Activated CD8-positive, alpha-beta T cell treated with anti-CD3 and anti-CD28 coated beads for 36 hours (primary cell): ENCODE measurements around the gene WIF1. TPM values are rescaled to one million over a fixed set of nuclear protein-coding genes. Genes with fewer than 3 reads are reported as not detected.

ENCODE experiments used
- ATAC-seq: fragments of 200-7000 bp; cut with Tn5 transposase; one replicate; pipeline ENCODE4 v1.10.0; 2021; ENCODE audit warnings: mild to moderate bottlenecking, moderate library complexity
- CTCF ChIA-PET: fragments of 350-600 bp; sonication (Branson Sonifier 250); formaldehyde crosslinking; loops from one replicate; lab custom pipeline; 2021; ENCODE audit warnings: antibody characterized with exemption; lab: Charles Lee
- POLR2A ChIA-PET: fragments of 350-600 bp; sonication (Branson Sonifier 250); formaldehyde crosslinking; loops from one replicate; lab custom pipeline; 2021; ENCODE audit warnings: antibody characterized with exemption; lab: Charles Lee
- DNase-seq: peaks from one replicate; pipeline ENCODE4 v3.0.0-alpha.2; 2020
- H3K27ac Mint-ChIP-seq: one replicate; pipeline ENCODE4 v1.8.0; 2021; ENCODE audit warnings: mild to moderate bottlenecking, mixed read lengths
- H3K27me3 Mint-ChIP-seq: one replicate; pipeline ENCODE4 v1.8.0; 2021; ENCODE audit warnings: mixed read lengths
- H3K36me3 Mint-ChIP-seq: one replicate; pipeline ENCODE4 v1.8.0; 2021; ENCODE audit warnings: low read depth, mixed read lengths
- H3K4me1 Mint-ChIP-seq: one replicate; pipeline ENCODE4 v1.8.0; 2021; ENCODE audit warnings: low read depth, mixed read lengths
- H3K4me3 Mint-ChIP-seq: one replicate; pipeline ENCODE4 v1.8.0; 2021; ENCODE audit warnings: mild to moderate bottlenecking, moderate library complexity, mixed read lengths
- H3K9me3 Mint-ChIP-seq: one replicate; pipeline ENCODE4 v1.8.0; 2021; ENCODE audit warnings: mixed read lengths
- CTCF ChIP-seq: fragments of 200-600 bp; IDR thresholded peaks from one replicate; pipeline ENCODE4 v1.8.0; 2022; ENCODE audit warnings: antibody characterized with exemption, mild to moderate bottlenecking
- intact Hi-C: fragments of 100-400 bp; cut with micrococcal nuclease; formaldehyde crosslinking; loops from one replicate; pipeline ENCODE4 v1.10.0; 2022
- total RNA-seq, 2 experiments: library from RNA; stranded (reverse); gene quantifications; one replicate each; pipeline ENCODE4 v1.2.3, GENCODE V29; 2021

Gene WIF1
- total RNA-seq, 2 experiments from 2014 or later = not detected

DNA sequence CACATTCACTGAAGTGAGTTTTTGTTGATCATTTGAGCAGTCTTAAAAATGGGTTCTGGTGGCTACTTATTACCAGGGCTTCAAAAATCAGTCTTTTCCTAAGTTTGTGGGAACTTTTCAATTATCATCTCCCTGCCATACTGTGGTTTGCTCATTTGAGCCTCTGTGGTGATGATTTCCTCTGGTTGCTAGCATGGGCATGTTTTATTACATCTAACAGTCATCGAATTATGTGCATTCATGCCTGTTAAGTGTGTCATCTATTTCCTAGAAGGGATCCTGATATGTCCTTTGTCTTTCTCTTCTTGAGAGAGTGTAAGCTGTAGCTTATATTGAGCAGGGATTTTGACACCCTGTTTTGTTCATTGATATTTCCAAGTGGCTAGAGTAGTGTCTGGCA is 116.8 kb downstream of the WIF1 start:
- no peaks in the 10 kb centered on the region for H3K4me1 Mint-ChIP-seq
- POLR2A ChIA-PET = no interaction called here
- intact Hi-C loops = no loop called here
- no peak overlapping the region for H3K4me3 Mint-ChIP-seq
- CTCF ChIA-PET = no interaction called here
- H3K36me3 Mint-ChIP-seq = no peaks in the 10 kb centered on the region
- no peak overlapping the region for H3K27ac Mint-ChIP-seq
- ATAC-seq (no peak), DNase-seq (no peak)
- TF ChIP-seq CTCF = no peak
- H3K9me3 Mint-ChIP-seq = no peaks in the 10 kb centered on the region
- peaks cover 16% of the 10 kb centered on the region for H3K27me3 Mint-ChIP-seq

Other genes with a start within 250 kb of the WIF1 start
- gene LEMD3, start 48.3 kb upstream of the WIF1 start, total RNA-seq = 10 to 100 TPM; 19.5 to 23.2 TPM
- gene MSRB3, start 157.4 kb upstream of the WIF1 start, total RNA-seq = not detected